ENCODE measurements around the gene ZNF444.

DNA sequence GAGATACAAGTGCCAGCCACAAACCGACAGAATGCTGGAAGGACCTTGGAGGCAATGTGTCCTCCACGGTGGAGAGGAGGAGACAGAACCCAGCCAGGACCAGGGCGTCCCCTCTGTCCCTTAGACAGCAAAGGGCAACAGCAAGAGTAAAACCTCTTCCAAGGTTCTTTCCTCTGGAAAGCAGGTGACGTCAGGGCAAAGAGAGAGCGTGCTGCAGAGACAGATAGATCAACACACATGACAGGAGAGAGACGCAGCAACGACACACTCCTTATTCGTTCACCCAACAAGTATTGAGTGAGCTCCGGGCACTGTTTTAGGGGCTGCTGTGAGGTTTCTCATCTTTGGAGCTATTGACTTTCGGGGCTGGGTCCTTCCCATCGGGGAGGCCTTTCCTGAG is 33.5 kb downstream of the ZNF444 start:
- no peak for TF ChIP-seq JUNB (IDR thresholded peaks at IDR 0.05)
- no peak for TF ChIP-seq MYC (IDR thresholded peaks at IDR 0.05; ENCODE audit: borderline replicate concordance, low read length)
- TF ChIP-seq POLR2A (IDR thresholded peaks at IDR 0.05; ENCODE audit: low read length), result no peak
- no peak for TF ChIP-seq EP300 (IDR thresholded peaks at IDR 0.05)
- TF ChIP-seq, protein P1, sequence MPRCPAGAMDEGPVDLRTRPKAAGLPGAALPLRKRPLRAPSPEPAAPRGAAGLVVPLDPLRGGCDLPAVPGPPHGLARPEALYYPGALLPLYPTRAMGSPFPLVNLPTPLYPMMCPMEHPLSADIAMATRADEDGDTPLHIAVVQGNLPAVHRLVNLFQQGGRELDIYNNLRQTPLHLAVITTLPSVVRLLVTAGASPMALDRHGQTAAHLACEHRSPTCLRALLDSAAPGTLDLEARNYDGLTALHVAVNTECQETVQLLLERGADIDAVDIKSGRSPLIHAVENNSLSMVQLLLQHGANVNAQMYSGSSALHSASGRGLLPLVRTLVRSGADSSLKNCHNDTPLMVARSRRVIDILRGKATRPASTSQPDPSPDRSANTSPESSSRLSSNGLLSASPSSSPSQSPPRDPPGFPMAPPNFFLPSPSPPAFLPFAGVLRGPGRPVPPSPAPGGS (IDR thresholded peaks at IDR 0.05), result no peak
- TF ChIP-seq, protein P2, sequence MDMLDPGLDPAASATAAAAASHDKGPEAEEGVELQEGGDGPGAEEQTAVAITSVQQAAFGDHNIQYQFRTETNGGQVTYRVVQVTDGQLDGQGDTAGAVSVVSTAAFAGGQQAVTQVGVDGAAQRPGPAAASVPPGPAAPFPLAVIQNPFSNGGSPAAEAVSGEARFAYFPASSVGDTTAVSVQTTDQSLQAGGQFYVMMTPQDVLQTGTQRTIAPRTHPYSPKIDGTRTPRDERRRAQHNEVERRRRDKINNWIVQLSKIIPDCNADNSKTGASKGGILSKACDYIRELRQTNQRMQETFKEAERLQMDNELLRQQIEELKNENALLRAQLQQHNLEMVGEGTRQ (IDR thresholded peaks at IDR 0.05), result no peak

Data from A549 (cell line).